Measurements from ENCODE around the gene AMFR. TPM values are rescaled to one million over a fixed set of nuclear protein-coding genes. Genes with fewer than 3 reads are reported as not detected.
A peak's percentile ranks its signal among the peaks of the same experiment; 100 is the strongest.

The AMFR gene
- total and polyA plus RNA-seq, 2 of the 13 experiments (the other 11 are each of a cell fraction or from before 2014, with no cell fraction given) = 52.9 to 108 TPM

DNA sequence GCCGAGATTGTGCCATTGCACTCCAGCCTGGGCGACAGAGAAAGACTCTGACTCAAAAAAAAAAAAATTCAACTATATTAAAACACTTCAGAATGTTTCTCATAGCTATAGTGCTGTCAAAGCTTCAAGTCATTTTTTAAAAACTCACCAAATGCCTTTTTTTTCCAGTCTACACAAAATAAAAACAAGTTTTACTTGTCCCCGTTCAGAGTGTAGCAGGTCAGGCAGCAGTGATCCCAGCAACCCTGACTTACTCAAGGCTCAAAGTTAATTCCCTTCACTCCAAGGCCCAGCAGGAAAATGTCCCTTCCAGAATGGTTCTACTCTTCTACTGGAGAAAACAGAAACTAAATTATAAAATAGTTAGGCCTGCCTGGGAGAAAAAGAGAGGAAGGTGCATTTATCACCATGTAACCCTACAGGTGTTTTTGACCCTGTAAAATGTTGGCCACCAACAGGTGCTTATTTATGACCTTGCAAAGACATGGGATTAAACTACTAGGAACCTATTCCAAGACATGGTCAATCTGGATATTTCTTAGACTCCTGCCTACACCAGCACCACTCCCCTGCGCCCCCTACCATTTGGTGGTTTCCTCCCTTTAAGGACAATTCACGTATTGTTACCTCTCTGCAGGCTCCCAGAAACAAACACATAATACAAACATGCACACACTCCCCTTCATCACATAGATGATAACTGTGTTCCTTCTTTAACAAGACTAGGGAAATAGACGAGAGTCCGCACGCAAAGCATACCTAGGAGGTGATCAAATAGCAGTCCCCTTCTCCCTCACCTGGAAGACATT is 5.4 kb downstream of the AMFR start:
- POLR2A ChIA-PET = interaction anchor here (0.8 kb wide), 1 partner anchor 11 kb away, joined by 3 read pairs; no protein-coding TSS in a partner anchor
- peak overlapping the region; percentile 9; the same call in 1 of the 2 replicates for H3K4me2 ChIP-seq (ENCODE audit: low read depth, low read length)
- intact Hi-C loops (cut with micrococcal nuclease; ENCODE audit: unreplicated experiment) (no loop called here), in situ Hi-C loops (cut with HindIII; ENCODE audit: extremely low pct_ligation_motif_present, low pct_unique_long_range_greater_than_20kb) (no loop called here)
- peaks cover 11% of the 10 kb centered on the region for H4K20me1 ChIP-seq (ENCODE audit: insufficient read depth, low read length)
- TF ChIP-seq, protein P1, sequence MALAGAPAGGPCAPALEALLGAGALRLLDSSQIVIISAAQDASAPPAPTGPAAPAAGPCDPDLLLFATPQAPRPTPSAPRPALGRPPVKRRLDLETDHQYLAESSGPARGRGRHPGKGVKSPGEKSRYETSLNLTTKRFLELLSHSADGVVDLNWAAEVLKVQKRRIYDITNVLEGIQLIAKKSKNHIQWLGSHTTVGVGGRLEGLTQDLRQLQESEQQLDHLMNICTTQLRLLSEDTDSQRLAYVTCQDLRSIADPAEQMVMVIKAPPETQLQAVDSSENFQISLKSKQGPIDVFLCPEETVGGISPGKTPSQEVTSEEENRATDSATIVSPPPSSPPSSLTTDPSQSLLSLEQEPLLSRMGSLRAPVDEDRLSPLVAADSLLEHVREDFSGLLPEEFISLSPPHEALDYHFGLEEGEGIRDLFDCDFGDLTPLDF (CRISPR knock-in tag; IDR thresholded peaks at IDR 0.05) = no peak
- no peak for TF ChIP-seq DPF2 (CRISPR knock-in tag; IDR thresholded peaks at IDR 0.05; ENCODE audit: borderline replicate concordance, low read depth)
- no peak for TF ChIP-seq SOX13 (IDR thresholded peaks at IDR 0.05)
- TF ChIP-seq SOX13 (CRISPR knock-in tag; conservative IDR thresholded peaks at IDR 0.05 in 1 of 2, IDR thresholded peaks at IDR 0.05 in 1 of 2) = peak in 1 of 2 experiments; percentile 57; a peak in 1 of 4 replicates
- TF ChIP-seq, protein P2, sequence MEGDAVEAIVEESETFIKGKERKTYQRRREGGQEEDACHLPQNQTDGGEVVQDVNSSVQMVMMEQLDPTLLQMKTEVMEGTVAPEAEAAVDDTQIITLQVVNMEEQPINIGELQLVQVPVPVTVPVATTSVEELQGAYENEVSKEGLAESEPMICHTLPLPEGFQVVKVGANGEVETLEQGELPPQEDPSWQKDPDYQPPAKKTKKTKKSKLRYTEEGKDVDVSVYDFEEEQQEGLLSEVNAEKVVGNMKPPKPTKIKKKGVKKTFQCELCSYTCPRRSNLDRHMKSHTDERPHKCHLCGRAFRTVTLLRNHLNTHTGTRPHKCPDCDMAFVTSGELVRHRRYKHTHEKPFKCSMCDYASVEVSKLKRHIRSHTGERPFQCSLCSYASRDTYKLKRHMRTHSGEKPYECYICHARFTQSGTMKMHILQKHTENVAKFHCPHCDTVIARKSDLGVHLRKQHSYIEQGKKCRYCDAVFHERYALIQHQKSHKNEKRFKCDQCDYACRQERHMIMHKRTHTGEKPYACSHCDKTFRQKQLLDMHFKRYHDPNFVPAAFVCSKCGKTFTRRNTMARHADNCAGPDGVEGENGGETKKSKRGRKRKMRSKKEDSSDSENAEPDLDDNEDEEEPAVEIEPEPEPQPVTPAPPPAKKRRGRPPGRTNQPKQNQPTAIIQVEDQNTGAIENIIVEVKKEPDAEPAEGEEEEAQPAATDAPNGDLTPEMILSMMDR (CRISPR knock-in tag; IDR thresholded peaks at IDR 0.05) = peak; percentile 43
- TF ChIP-seq ZNF773 (CRISPR knock-in tag; IDR thresholded peaks at IDR 0.05; ENCODE audit: borderline replicate concordance) = no peak
- 0 out of 2 replicates have a peak, but pooled peaks have one; percentile 43 for TF ChIP-seq NAIF1 (CRISPR knock-in tag; IDR thresholded peaks at IDR 0.05; ENCODE audit: borderline replicate concordance)
- peak; percentile 32 for TF ChIP-seq ASH2L (IDR thresholded peaks at IDR 0.05; ENCODE audit: insufficient read length, low read depth, low read length)
- peak; percentile 17; the same call in 1 of the 2 replicates for TF ChIP-seq SOX5 (CRISPR knock-in tag; IDR thresholded peaks at IDR 0.05; ENCODE audit: borderline replicate concordance)
- TF ChIP-seq ARID2 (CRISPR knock-in tag; IDR thresholded peaks at IDR 0.05; ENCODE audit: borderline replicate concordance) = 0 out of 2 replicates have a peak, but pooled peaks have one; percentile 44
- TF ChIP-seq SNRNP70 (IDR thresholded peaks at IDR 0.05; ENCODE audit: low read depth, low read length) = no peak
- ATAC-seq (no peak), FAIRE-seq (no peak), DNase-seq (ENCODE audit: low spot score) (peak; percentile 28)
- H3K9me3 ChIP-seq (ENCODE audit: low read length) = no peaks in the 10 kb centered on the region
- no peak overlapping the region for H2AFZ ChIP-seq (ENCODE audit: low read length)
- no peak overlapping the region for H3K9ac ChIP-seq (ENCODE audit: insufficient read depth, low read depth, low read length)
- BruUV-seq (replicated peaks) = no TSS peak
- peak overlapping the region; percentile 27 for H3K27ac ChIP-seq (ENCODE audit: extremely low read length, insufficient read depth, low read length)
- no peak overlapping the region for H3K4me3 ChIP-seq (replicated peaks in 1 of 3; ENCODE audit: insufficient read depth in 1 of 3, low read depth in 2 of 3, low read length in 3 of 3)
- peaks cover 92% of the 10 kb centered on the region for H3K79me2 ChIP-seq (ENCODE audit: insufficient read depth, low read length)
- H3K4me1 ChIP-seq (ENCODE audit: insufficient read depth, low read length) = peaks cover 56% of the 10 kb centered on the region
- no peaks in the 10 kb centered on the region; a peak in 2 of 5 replicates for H3K27me3 ChIP-seq (ENCODE audit: control insufficient read depth in 1 of 2, insufficient read depth in 2 of 2, low read length in 2 of 2)
- WGBS (ENCODE audit: low lambda C conversion rate) = 76% methylated on average over 8 of the region's 8 CpGs
- peaks cover 0 to 2% of the 10 kb centered on the region in 2 experiments; a peak in 3 of 5 replicates for H3K36me3 ChIP-seq (replicated peaks in 1 of 2; ENCODE audit: control insufficient read depth in 1 of 2, insufficient read depth in 2 of 2, low read length in 2 of 2)
- CTCF ChIA-PET (ENCODE audit: low intra/inter-chr PET ratio, low total read pairs) = no interaction called here
